ENCODE results near the gene GLUL. TPM values are rescaled to one million over a fixed set of nuclear protein-coding genes. Genes with fewer than 3 reads are reported as not detected.
"Not testable (repeated sequence)": the region's sequence is repeated elsewhere in the genome, so short reads cannot be mapped to it uniquely, and the experiment has no call there.

The GLUL gene
- total RNA-seq, 2 experiments from 2014 or later: 18.3 to 77.4 TPM

DNA sequence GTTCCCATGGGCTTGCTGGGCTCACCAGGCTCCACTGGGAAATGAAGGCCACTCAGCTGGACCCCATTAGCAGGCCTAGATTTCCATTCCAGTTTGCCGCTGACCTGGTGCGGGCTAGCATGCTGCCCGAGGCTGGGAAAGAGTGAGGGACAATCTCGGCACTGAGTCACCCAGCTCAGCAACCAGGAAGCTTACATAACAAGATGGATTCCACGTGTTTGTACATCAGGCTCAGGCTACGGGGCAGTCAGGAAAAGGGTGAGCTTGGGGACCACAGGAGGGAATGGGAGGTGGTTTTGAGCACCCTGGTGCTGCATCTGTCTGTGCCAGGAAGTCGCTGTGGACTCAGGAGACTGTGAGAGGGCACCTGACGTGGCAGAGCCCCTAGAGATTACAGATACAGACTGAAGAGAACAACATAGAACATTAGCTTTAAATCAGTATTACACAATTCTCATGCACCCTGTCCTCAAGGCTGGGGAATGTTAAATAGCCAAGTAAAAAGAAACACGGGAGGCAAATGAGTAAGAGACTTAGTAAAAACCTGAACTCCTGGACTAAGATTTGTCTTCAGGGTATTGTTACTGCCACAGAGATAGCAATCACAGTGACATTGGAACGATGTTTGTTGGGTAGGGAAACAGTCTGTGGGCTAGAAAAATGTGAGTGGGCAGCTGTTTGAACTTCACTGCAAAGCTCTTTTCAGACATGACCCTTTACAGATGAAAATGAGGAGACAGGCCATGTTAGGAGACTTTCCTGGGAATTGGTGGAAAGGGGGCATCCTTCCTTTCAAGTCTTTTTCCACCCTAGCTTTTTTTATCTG lies 51.1 kb downstream of the GLUL start:
- no peaks in the 10 kb centered on the region for H3K9me3 Mint-ChIP-seq (ENCODE audit: low read depth)
- no peak overlapping the region for H3K4me3 Mint-ChIP-seq
- ATAC-seq (no peak), DNase-seq (no peak)
- no peaks in the 10 kb centered on the region for H3K4me1 Mint-ChIP-seq
- CTCF ChIA-PET: interaction anchor here (0.6 kb wide), 1 partner anchor 1845 kb away, joined by 3 read pairs; no protein-coding TSS in a partner anchor
- H3K27ac Mint-ChIP-seq: no peak overlapping the region
- H3K36me3 Mint-ChIP-seq: no peaks in the 10 kb centered on the region
- H3K27me3 Mint-ChIP-seq: peaks cover 6% of the 10 kb centered on the region

DNA sequence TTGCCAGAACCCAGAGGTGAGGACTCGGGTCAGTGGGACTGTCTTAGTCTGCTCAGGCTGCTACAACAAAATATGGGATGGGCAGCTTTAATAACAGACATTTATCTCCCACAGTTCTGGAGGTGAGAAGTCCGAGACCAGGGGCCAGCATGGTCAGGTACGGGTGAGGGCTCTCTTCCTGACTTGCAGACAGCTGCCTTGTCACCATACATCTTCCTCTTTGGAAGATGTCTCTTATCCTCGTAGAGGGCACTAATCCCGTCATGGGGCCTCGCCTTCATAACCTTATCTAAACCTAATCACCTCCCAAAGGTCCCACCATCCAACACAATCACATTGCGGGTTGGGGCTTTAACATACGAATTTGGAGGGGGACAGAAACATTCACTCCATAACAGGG lies 51.9 kb downstream of the GLUL start:
- no peak overlapping the region for H3K4me3 Mint-ChIP-seq
- no peaks in the 10 kb centered on the region for H3K9me3 Mint-ChIP-seq (ENCODE audit: low read depth)
- CTCF ChIA-PET: interaction anchor here (0.6 kb wide), 1 partner anchor 1844 kb away, joined by 3 read pairs; no protein-coding TSS in a partner anchor
- no peaks in the 10 kb centered on the region for H3K4me1 Mint-ChIP-seq
- H3K27me3 Mint-ChIP-seq: peaks cover 6% of the 10 kb centered on the region
- ATAC-seq: no peak
- no peaks in the 10 kb centered on the region for H3K36me3 Mint-ChIP-seq
- no peak for DNase-seq
- no peak overlapping the region for H3K27ac Mint-ChIP-seq

DNA sequence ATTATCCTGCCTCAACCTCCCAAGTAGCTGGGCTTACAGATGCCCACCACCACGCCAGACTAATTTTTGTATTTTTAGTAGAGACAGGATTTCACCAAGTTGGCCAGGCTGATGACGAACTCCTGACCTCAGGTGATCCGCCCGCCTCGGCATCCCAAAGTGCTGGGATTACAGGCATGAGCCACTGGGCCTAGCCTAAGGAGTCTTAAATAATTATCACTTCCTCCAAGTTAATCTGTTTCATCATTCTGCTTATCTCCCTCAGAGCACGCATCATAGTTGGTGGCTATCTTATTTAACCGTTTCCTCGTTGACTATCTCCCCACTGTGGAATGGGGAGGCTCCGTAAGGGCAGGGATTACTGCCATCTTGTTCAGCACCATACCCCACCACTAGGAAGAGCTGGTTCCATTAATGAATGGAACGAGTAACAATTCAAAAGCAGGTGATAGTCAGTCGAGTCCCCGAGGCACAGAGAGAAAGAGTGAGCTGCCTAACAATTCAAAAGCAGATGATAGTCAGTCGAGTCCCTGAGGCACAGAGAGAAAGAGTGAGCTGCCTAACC lies 52.7 kb downstream of the GLUL start:
- CTCF ChIA-PET: no interaction called here
- DNase-seq (no peak), ATAC-seq (no peak)
- Mint-ChIP-seq H3K4me1 (no peaks in the 10 kb centered on the region), H3K27ac (no peak overlapping the region), H3K4me3 (no peak overlapping the region), H3K36me3 (no peaks in the 10 kb centered on the region), H3K27me3 (peaks cover 6% of the 10 kb centered on the region), H3K9me3 (ENCODE audit: low read depth) (no peaks in the 10 kb centered on the region)

DNA sequence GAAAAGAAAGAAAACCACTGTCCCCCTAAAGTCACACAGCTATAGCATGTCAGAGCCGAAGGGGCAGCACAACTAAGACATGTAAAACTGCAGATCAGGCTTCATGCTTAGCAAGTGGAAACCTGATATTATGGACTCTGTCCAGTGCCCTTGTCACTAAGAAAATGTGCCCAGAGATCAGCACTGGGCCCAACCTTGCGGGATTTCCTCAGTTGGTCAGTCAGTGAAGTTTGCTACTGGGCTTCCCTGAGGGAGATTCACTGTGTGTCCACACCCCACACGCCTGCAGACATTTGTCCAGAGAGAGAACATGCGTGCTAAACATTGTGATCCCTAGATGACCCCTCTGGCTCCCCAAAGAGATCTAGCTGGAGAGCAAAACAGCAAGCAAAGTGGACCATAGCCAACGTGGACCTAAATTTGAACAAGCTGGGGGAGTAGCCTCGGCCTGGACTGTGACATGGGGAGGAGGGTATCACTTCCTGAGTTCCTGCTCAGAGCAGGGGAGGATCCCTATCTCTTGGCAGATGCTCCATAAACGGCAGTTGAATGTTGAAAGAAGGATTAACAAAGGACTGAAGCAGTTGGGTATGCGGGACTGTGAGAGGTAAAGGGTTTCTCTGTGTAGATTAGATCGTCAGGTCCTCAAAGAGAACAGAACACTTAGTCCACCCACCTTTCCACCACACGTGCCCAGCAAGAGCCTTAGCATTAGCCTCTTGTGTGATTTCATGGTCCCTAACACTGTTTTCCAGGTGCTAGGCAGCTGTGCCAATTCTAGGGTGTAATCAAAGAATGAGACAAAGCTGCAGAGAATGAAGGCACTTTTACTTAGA lies 53.6 kb downstream of the GLUL start:
- H3K4me3 Mint-ChIP-seq: no peak overlapping the region
- no peaks in the 10 kb centered on the region for H3K9me3 Mint-ChIP-seq (ENCODE audit: low read depth)
- H3K36me3 Mint-ChIP-seq: no peaks in the 10 kb centered on the region
- ATAC-seq (no peak), DNase-seq (no peak)
- CTCF ChIA-PET: no interaction called here
- no peak overlapping the region for H3K27ac Mint-ChIP-seq
- no peaks in the 10 kb centered on the region for H3K4me1 Mint-ChIP-seq
- peaks cover 6% of the 10 kb centered on the region for H3K27me3 Mint-ChIP-seq

DNA sequence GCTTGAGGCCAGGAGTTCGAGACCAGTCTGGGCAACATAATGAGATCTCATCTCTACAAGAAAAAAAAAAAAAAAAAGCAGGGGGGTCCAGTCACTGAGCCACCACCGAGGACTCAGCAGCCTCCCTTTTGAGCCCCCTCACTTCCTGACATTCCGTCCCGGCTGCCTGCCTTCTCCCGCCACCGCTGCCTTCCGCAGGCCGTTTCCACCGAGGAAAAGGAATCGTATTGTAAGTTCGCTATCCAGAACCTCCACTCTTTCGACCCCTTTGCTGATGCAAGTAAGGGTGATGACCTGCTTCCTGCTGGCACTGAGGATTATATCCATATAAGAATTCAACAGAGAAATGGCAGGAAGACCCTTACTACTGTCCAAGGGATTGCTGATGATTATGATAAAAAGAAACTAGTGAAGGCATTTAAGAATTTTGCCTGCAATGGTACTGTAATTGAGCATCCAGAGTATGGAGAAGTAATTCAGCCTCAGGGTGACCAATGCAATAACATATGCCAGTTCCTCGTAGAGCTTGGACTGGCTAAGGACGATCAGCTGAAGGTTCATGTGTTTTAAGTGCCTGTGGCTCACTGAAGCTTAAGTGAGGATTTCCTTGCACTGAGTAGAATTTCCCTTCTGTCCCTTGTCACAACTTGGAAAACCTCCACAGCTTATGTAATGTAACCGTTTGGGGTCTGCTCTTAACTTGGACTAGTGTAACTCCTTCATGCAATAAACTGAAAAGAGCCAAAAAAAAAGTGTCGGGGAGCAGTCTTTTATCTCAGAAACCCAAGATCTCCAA lies 55.6 kb downstream of the GLUL start:
- no peaks in the 10 kb centered on the region for H3K4me1 Mint-ChIP-seq
- CTCF ChIA-PET: no interaction called here
- H3K9me3 Mint-ChIP-seq (ENCODE audit: low read depth): no peaks in the 10 kb centered on the region
- no peak for ATAC-seq
- peaks cover 6% of the 10 kb centered on the region for H3K27me3 Mint-ChIP-seq
- DNase-seq: no peak
- H3K4me3 Mint-ChIP-seq: no peak overlapping the region
- H3K27ac Mint-ChIP-seq: no peak overlapping the region
- no peaks in the 10 kb centered on the region for H3K36me3 Mint-ChIP-seq

DNA sequence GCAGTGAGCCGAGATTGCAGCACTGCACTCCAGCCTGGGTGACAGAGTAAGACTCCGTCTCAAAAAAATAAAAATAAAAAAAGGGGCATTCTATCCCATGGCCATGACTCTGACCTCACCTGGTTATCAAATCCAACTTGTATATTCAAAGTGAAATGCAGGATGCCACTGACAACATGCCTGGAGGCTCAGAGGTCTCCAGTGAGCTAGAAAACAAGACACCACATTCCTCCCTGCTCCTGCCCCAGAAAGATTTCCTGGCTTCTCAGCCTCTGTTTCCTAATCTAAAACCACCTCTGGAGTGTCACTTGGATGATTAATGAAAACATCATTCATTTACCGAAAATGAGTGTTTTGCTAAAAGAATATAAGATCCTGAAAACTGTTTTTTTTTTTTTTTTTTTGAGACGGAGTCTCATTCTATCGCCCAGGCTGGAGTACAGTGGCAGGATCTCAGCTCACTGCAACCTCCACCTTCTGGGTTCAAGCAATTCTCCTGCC lies 58.5 kb downstream of the GLUL start:
- H3K9me3 Mint-ChIP-seq (ENCODE audit: low read depth); DNase-seq; H3K4me1 Mint-ChIP-seq; CTCF ChIA-PET; H3K27me3 Mint-ChIP-seq; H3K4me3 Mint-ChIP-seq; H3K36me3 Mint-ChIP-seq; ATAC-seq; H3K27ac Mint-ChIP-seq: not testable (repeated sequence)

DNA sequence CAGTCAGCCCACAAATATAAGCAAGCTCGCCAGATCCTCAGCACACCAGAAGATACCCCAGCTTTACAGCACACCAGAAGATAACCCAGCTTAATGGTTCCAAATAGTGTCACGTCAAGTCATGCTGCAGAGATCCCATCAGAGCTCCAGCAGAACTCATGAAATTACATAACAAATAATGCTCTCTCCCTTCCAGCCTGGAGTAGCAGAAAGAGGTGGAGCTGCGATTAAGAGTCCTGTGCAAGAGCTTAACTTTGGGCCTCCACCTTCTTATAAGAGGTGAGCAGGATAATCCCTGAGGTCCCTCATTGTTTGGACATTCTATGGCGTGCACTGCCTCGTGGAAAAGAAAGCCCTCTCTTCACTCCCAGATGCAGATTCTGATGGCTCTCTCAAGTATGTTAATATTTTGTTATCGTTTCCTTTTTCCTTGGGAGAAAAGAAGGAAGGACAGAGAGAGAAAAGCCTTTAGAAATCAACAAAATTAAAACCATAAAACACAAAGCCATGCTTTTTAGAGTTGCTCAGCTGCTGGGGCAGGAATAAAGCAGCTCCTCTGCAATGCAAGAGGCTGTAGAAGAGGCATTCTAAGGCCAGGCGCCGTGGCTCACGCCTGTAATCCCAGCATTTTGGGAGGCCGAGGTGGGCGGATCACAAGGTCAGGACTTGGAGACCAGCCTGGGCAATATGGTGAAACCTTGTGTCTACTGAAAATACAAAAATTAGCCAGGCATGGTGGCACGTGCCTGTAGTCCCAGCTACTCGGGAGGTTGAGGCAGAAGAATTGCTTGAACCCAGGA lies 59.1 kb downstream of the GLUL start:
- H3K9me3 Mint-ChIP-seq (ENCODE audit: low read depth): no peaks in the 10 kb centered on the region
- CTCF ChIA-PET: no interaction called here
- H3K4me3 Mint-ChIP-seq: no peak overlapping the region
- no peaks in the 10 kb centered on the region for H3K4me1 Mint-ChIP-seq
- no peak for ATAC-seq
- no peaks in the 10 kb centered on the region for H3K36me3 Mint-ChIP-seq
- H3K27ac Mint-ChIP-seq: no peak overlapping the region
- DNase-seq: no peak
- H3K27me3 Mint-ChIP-seq: peaks cover 6% of the 10 kb centered on the region

Other genes starting within 250 kb of the GLUL start
- gene TEDDM1, start 8.9 kb upstream of the GLUL start, total RNA-seq: not detected
- gene RGSL1, start 58.4 kb upstream of the GLUL start, total RNA-seq: not detected
- 10 to 100 TPM in 1 of 2 experiments, 1 to 10 TPM in 1; 6.5 to 10.0 TPM for gene RNASEL, start 197.5 kb upstream of the GLUL start, total RNA-seq
- gene RGS16, start 212.6 kb upstream of the GLUL start, total RNA-seq: 10 to 100 TPM in 1 of 2 experiments, 1 to 10 TPM in 1; 1.8 to 39.9 TPM